ENCODE data around the gene RBM46. TPM values are rescaled to one million over a fixed set of nuclear protein-coding genes. Genes with fewer than 3 reads are reported as not detected.
"Not testable (repeated sequence)": the region's sequence is repeated elsewhere in the genome, so short reads cannot be mapped to it uniquely, and the experiment has no call there.

Gene RBM46
- total RNA-seq, 1 donor from 2014 or later, result not detected

DNA sequence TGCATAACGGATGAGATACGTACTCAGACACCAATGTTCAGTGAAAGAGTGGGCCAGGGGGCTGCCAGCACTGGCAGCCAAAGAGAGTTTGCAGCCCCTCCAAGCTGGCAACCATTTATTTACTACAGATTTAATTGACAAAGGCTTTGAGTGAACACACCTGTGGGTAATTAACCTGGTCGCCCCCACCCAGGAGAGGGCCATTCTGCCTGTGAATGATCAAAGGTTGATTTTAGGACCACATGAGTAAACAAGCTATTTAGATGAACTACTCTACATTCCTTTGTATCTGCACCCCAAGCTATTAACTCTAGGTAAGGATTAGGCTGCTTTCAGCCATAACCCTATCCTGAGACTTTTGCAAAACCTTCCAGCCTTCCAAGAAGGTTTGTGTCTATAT lies 55.0 kb downstream of the RBM46 start:
- no peak for DNase-seq (ENCODE audit: extremely low read depth, low read depth, low spot score)

DNA sequence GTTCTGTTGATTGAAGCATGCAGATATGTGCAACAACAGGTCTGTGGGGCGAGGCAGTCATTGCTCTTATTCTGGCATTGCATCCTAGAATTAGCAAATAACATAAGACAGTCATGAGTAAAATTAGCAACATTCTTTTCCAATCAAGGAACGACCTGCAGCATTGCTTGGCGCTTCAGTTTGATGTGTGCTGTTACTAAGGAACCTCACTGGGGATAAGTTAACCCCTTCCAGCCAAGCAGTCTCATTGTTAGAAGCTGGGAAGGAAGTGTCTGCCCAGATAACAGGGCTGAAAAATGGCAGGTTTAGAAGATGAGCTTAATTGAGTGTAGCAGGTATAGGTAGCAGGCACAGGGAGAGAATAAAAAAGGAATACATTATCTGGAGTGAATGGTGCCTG lies 55.4 kb downstream of the RBM46 start:
- no peak for DNase-seq (ENCODE audit: extremely low read depth, low read depth, low spot score)

DNA sequence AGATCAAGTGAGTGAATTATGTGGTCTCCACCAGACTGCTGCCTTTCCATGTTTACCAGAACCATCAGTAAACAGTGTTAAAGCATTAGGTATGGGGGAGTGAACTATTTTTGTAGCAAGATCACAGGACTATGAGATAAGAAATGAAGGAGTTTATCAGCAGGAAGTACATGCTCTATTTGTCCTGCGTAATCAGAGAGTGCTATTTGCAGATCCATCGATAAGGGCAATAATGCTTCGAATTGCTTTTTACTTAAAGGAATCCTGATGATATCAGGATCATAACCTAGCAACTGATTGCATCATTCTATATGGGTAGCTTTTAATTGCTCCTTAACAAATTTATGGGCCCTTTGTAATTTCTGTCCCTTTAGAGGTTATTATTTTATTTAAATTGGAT lies 57.1 kb downstream of the RBM46 start:
- DNase-seq (ENCODE audit: extremely low read depth, low read depth, low spot score), result no peak

DNA sequence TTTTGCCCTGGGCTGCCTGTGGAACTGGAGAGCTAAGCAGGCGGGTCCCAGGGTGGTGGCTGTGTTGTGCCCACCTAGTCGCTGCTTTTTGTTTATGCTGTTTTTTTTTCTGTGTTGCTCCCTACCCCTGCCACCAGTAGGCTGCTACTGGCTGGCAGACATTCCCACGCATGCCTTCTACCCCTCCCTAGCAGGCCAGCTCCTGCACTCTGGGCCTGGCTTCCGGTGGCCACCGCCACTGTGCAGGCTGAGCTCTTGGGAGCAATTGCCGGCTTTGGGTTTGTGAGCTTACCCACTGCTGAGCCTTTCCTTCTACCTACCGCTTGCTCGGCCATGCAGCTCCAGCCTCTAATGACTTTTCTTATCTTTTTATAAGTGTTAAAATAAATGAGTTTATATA lies 57.6 kb downstream of the RBM46 start:
- DNase-seq (ENCODE audit: extremely low read depth, low read depth, low spot score), result no peak

DNA sequence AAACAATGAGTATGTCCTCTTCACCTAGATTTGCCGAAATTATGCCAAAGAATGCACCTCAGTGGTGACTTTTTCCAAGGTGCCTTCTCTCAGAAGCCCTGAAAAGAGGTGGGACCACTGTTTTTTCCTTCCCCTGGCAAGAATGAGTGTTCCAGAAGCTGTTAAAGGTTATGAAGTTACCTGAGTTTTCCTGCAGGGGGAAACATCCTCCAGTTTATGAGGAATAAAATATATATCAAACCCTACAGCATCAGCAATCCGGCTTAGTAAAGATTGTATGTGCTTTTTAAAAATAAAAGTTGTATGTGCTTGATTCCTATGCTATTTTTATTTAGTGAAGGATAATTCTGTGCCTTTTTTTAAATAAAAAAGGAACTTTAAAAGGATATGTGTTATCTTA lies 73.3 kb downstream of the RBM46 start:
- no peak for DNase-seq (ENCODE audit: extremely low read depth, low read depth, low spot score)

DNA sequence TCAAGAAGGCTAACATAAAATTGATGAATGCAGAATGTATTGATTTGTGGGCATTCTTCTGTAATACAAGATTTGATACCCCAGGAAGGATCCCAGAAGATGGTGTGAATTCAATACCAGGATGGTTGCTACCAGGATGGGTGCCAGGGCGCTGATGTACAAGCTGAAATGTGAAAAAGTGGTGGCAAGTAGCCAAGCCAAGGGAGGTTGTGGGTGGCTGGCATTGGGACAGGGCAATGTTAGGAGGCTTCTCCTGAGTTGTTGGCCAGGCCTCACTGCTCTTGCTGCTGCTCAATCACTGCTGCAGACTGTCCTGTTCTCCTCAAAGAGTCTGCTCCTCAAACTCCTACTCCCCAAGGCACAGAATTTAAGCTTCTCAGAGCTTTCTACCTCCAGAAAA lies 77.1 kb downstream of the RBM46 start:
- DNase-seq (ENCODE audit: extremely low read depth, low read depth, low spot score), result no peak

DNA sequence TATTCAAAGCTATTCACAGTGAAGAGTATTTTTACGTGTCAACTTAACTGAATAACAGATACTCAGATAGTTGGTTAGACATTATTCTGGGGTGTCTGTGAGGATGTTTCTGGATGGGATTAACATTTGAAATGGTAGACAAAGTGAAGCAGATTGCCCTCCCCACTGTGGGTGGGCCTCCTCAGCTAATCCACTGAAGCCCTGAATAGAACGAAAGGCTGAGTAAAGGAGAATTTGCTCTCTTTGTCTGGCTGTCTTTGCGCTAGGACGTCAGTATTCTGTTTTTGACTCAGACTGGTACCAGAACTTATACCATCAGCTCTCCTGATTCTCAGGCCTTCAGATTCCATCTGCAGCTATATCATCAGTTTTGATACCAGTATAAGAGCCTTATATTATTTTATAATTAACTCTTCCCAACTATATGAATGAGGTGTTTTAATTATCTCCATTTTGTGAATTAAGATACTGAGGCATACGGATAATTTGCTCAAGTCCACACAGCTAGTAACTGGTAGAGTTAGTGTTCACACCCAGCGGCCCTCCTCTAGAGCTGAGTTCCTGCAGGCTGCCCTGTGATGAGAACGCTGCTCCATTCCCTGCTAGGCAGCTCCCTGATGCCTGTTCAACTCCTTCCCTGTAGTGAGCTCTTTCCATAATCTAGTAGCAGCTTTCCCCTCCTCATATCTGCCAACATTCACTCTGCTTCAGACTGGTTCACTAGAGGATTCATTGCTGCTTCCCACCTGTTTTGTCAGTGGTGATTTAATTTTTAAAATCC lies 87.5 kb downstream of the RBM46 start:
- no peak for DNase-seq (ENCODE audit: extremely low read depth, low read depth, low spot score)

DNA sequence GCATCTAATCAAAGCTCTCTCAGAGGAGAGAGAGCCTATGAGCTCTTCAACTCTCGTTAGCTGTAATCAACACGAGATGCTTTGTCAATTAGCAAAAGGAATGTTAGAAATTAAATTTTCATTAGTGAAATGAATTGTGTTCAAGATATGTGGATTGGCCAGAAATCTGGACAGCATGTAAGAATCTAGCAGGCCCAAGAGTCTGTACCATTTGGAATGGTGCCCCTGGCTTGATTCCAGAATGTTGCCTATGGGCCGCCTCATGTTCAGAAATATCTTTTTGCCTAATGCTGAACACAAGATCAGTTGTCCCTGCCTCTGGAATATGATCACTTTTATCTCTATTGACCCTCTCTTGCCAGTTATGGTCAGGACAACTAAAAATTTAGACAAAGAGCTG lies 88.2 kb downstream of the RBM46 start:
- no peak for DNase-seq (ENCODE audit: extremely low read depth, low read depth, low spot score)

DNA sequence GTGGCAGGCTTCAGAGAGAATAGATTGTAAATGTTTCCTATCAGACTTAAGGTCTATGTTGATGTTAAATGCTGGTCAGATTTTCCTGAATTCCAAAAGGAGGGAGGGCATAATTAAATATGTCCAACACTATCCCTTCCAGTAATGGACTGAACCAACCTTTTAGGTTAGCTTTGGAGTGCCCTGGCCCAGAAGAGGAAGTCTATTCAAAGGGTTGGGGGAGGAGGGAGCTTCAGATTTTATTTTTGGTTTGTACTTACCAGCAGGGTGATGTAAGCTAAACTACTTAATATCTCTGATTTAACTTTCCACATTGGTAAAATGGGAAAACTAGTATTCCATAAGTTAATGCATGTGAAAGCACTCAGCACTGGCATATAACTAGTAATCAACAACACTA lies 91.1 kb downstream of the RBM46 start:
- DNase-seq (ENCODE audit: extremely low read depth, low read depth, low spot score), result no peak

DNA sequence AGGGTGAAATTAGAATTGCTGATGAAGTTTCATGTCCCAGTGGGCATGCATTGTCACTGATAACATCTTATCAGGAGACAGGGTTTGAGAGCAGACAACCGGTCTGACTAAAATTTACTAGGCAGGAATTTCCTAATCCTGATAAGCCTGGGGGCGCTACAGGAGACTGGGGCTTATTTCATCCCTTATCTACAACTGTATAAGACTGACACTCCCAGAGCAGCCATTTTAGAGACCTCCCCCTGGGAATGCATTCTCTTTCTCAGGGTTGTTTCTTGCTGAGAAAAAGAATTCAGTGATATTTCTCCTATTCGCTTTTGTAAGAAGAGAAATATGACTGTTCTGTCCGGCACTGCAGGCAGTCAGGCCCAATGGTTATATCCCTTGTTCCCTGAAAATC lies 93.0 kb downstream of the RBM46 start:
- DNase-seq (ENCODE audit: extremely low read depth, low read depth, low spot score), result not testable (repeated sequence)

DNA sequence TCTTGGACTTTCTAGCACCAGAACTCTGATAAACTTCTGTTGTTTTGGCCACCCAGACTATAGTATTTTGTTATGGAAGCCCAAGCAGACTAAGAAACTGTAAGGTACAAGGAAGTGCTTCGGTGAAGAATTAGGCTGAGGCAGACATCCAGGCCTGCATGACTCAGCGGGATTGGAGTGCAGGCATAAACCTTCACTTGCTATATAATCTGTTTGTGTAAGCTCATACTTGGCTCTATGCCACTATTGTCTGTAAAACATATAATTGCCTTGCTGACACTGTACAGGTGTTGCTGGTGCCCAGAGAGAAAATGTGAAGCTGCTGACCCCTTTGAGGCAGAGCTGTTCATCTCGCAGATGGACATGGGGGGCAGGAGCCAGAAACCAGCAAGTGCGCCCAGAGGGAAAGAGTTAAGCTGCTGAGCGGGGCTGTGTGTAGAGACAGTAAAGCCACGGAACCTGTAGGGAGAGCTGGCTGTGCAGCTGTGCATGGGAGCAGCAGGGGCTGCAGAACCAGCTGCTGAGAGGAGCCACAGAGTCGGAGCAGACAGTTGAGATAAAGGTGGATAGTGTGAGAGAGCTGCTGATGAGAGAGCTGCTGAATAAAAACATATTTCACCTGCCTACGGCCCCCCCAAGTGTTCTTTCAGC lies 96.2 kb downstream of the RBM46 start:
- no peak for DNase-seq (ENCODE audit: extremely low read depth, low read depth, low spot score)

Other genes starting within 250 kb of the RBM46 start
- gene PLRG1, start 230.9 kb upstream of the RBM46 start, total RNA-seq, result 43.0 and 44.7 TPM in 2 replicates
- not detected in 2 replicates for gene FGB, start 218.3 kb upstream of the RBM46 start, total RNA-seq
- not detected in 2 replicates for gene FGA, start 190.5 kb upstream of the RBM46 start, total RNA-seq
- gene FGG, start 168.6 kb upstream of the RBM46 start, total RNA-seq, result not detected in 2 replicates
- 0.34 TPM in 1 of 2 replicates, not detected in the other for gene LRAT, start 37.3 kb upstream of the RBM46 start, total RNA-seq

Data from glomerular endothelial cell (primary cell).